OCI-LY7 (cell line): ENCODE results near the gene SPPL2B. TPM values are rescaled to one million over a fixed set of nuclear protein-coding genes. Genes with fewer than 3 reads are reported as not detected.
A peak's percentile ranks its signal among the peaks of the same experiment; 100 is the strongest.
"Not testable (repeated sequence)": the region's sequence is repeated elsewhere in the genome, so short reads cannot be mapped to it uniquely, and the experiment has no call there.

Experiments used
- BruUV-seq: library from RNA; stranded (reverse); fragments of 400-500 nt; replicated peaks from 2 replicates; lab custom pipeline; 2021; lab: Mats Ljungman, UMichigan
- CTCF ChIA-PET: fragments of 300-600 bp; sonication (Branson Sonifier 250); formaldehyde crosslinking; loops from one replicate; lab custom pipeline; 2022; ENCODE audit warnings: antibody characterized with exemption; ENCODE audit not compliant: unreplicated experiment; lab: Charles Lee
- POLR2A ChIA-PET: fragments of 300-600 bp; sonication (Branson Sonifier 250); formaldehyde crosslinking; loops from one replicate; lab custom pipeline; 2022; ENCODE audit warnings: antibody characterized with exemption; lab: Charles Lee
- DNase-seq: peaks from one replicate; pipeline ENCODE4 v3.0.0-alpha.2; 2015; ENCODE audit warnings: low spot score
- H2AFZ ChIP-seq: fragments of 200-600 bp; sonication (generic), shearing (Covaris generic); 2 replicates; pipeline ENCODE4 v1.6.1; 2014; ENCODE audit warnings: mild to moderate bottlenecking, antibody characterized with exemption, low read length, moderate library complexity
- H3K27ac ChIP-seq: fragments of 200-600 bp; sonication (generic); 2 replicates; pipeline ENCODE4 v1.5.1; 2014; ENCODE audit warnings: mixed run types, low read depth, mild to moderate bottlenecking, moderate library complexity, low read length, inconsistent platforms; ENCODE audit not compliant: poor library complexity, severe bottlenecking
- H3K36me3 ChIP-seq: fragments of 200-600 bp; sonication (generic); 2 replicates; pipeline ENCODE4 v1.6.1; 2014; ENCODE audit warnings: mild to moderate bottlenecking, antibody characterized with exemption, low read length, moderate library complexity, mixed read lengths; ENCODE audit not compliant: insufficient read depth
- H3K4me1 ChIP-seq: fragments of 200-600 bp; sonication (generic); 2 replicates; pipeline ENCODE4 v1.5.1; 2014; ENCODE audit warnings: mild to moderate bottlenecking, low read length; ENCODE audit not compliant: insufficient read depth, poor library complexity, severe bottlenecking
- H3K4me2 ChIP-seq: fragments of 200-600 bp; sonication (generic); 2 replicates; pipeline ENCODE4 v1.6.1; 2014; ENCODE audit warnings: mild to moderate bottlenecking, low read length
- H3K4me3 ChIP-seq: fragments of 200-600 bp; sonication (generic); 2 replicates; pipeline ENCODE4 v1.5.1; 2014; ENCODE audit warnings: mild to moderate bottlenecking, low read depth, low read length; ENCODE audit not compliant: poor library complexity, severe bottlenecking
- H3K79me2 ChIP-seq: fragments of 200-600 bp; sonication (generic); 2 replicates; pipeline ENCODE4 v1.6.1; 2016; ENCODE audit warnings: low read depth, mild to moderate bottlenecking, low read length, moderate library complexity, mixed read lengths; ENCODE audit not compliant: insufficient read depth
- H3K9me2 ChIP-seq: fragments of 200-600 bp; sonication (generic); 2 replicates; pipeline ENCODE4 v1.6.1; 2016; ENCODE audit warnings: mild to moderate bottlenecking, low read length, mixed read lengths; ENCODE audit not compliant: insufficient read depth
- H3K9me3 ChIP-seq: fragments of 200-600 bp; sonication (generic); 2 replicates; pipeline ENCODE4 v1.6.1; 2014; ENCODE audit warnings: mild to moderate bottlenecking, mixed run types, low read length, mixed read lengths
- H4K20me1 ChIP-seq: fragments of 200-600 bp; sonication (generic); 2 replicates; pipeline ENCODE4 v1.6.1; 2014; ENCODE audit warnings: mild to moderate bottlenecking, antibody characterized with exemption, low read length, moderate library complexity, mixed read lengths; ENCODE audit not compliant: insufficient read depth
- EZH2phosphoT487 ChIP-seq: fragments of 200-600 bp; sonication (generic); IDR thresholded peaks from 2 replicates; pipeline ENCODE4 v1.6.1; 2018; ENCODE audit warnings: low read depth, borderline replicate concordance, mild to moderate bottlenecking, mixed run types, antibody characterized with exemption, low read length, moderate library complexity, mixed read lengths
- intact Hi-C: fragments of 100-400 bp; cut with micrococcal nuclease; formaldehyde crosslinking; loops from one replicate; pipeline ENCODE4 v1.10.0; 2022; ENCODE audit not compliant: unreplicated experiment
- total RNA-seq, 2 experiments: library from RNA; depleted of rRNA in 1 of 2; stranded (reverse); fragments of >200 nt in 1 of 2; shearing (Covaris generic) in 1 of 2; gene quantifications; 2 replicates each; pipeline ENCODE4 v1.2.3, GENCODE V29; 2014 to 2022
- TF ChIP-seq, protein P1 (sequence below): fragments of 200-600 bp; sonication (generic); conservative IDR thresholded peaks from 2 replicates; pipeline ENCODE4 v1.5.1; 2014; ENCODE audit warnings: mild to moderate bottlenecking, antibody characterized with exemption, low read length, moderate library complexity, mixed read lengths

The SPPL2B gene
- total RNA-seq, 2 experiments from 2014 or later = 106 to 191 TPM

DNA sequence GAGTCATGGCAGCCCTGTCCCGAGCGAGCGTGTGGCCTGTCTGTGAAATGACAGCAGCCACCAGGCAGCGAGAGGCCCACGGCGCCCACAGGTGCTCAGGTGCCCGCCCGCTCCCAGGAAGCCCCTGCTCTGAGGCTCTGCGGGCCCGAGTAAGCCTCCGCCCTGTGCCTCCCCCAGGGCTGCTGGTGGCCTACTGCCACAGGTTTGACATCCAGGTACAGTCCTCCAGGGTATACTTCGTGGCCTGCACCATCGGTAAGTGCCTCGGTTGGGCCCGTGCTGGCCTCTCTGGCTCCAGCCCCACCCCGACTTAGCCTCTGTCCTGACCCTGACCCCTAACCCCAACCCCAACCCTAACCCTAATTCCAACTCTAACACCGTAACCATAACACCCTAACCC is 16.6 kb downstream of the SPPL2B start:
- H3K36me3 ChIP-seq = peaks cover 30% of the 10 kb centered on the region
- H3K4me3 ChIP-seq = no peak overlapping the region
- H2AFZ ChIP-seq = no peak overlapping the region
- no TSS peak for BruUV-seq
- no peaks in the 10 kb centered on the region for H3K9me2 ChIP-seq
- H3K4me1 ChIP-seq = no peaks in the 10 kb centered on the region
- no peak for DNase-seq
- no peaks in the 10 kb centered on the region for H3K79me2 ChIP-seq
- ChIA-PET CTCF (no interaction called here), POLR2A (no interaction called here)
- H4K20me1 ChIP-seq = no peaks in the 10 kb centered on the region
- no peak for TF ChIP-seq EZH2phosphoT487
- TF ChIP-seq, protein P1, sequence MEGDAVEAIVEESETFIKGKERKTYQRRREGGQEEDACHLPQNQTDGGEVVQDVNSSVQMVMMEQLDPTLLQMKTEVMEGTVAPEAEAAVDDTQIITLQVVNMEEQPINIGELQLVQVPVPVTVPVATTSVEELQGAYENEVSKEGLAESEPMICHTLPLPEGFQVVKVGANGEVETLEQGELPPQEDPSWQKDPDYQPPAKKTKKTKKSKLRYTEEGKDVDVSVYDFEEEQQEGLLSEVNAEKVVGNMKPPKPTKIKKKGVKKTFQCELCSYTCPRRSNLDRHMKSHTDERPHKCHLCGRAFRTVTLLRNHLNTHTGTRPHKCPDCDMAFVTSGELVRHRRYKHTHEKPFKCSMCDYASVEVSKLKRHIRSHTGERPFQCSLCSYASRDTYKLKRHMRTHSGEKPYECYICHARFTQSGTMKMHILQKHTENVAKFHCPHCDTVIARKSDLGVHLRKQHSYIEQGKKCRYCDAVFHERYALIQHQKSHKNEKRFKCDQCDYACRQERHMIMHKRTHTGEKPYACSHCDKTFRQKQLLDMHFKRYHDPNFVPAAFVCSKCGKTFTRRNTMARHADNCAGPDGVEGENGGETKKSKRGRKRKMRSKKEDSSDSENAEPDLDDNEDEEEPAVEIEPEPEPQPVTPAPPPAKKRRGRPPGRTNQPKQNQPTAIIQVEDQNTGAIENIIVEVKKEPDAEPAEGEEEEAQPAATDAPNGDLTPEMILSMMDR = no peak
- no peaks in the 10 kb centered on the region for H3K9me3 ChIP-seq
- intact Hi-C loops = no loop called here
- no peak overlapping the region for H3K27ac ChIP-seq
- H3K4me2 ChIP-seq = no peak overlapping the region

DNA sequence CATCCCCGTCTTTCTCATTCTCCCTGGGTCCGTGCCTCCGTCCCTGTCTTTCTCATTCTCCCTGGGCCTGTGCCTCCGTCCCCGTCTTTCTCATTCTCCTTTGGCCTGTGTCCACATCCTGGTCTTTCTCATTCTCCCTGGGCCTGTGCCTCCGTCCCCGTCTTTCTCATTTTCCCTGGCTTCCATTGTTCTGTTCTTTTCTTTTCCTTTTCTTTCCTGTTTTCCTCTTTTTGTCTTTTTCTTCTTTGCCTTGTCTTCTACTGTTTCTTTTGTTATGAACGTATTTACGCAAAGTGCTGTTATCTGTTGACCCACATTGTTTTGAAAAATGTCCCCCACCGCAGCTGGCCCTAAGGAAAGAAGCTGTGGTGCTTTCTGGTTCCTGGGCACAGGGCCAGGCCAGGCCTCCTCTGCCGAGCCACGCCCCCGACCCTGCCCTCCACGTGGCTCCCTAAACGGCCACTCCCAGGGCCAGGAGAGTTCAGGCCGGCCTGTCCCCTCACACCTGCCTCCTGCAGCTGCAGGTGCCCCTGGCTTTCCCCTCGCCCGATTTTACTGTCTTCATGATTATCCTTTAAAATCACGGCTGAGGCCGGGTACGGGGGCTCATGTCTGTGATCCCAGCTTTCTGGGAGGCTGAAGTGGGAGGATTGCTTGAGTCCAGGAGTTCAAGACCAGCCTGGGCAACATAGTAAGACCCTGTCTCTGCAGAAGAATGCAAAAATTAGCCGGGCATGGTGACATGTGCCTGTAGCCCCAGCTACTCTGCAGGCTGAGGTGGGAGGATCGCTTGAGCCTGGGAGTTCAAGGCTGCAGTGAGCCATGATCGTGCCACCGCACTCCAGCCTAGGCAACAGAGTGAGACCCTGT is 17.5 kb downstream of the SPPL2B start:
- Histone ChIP-seq H4K20me1 (no peaks in the 10 kb centered on the region), H3K4me3 (no peak overlapping the region), H2AFZ (no peak overlapping the region), H3K9me2 (no peaks in the 10 kb centered on the region), H3K36me3 (peaks cover 30% of the 10 kb centered on the region), H3K27ac (no peak overlapping the region), H3K79me2 (no peaks in the 10 kb centered on the region), H3K4me1 (no peaks in the 10 kb centered on the region), H3K9me3 (no peaks in the 10 kb centered on the region), H3K4me2 (no peak overlapping the region)
- DNase-seq = no peak
- CTCF ChIA-PET = no interaction called here
- intact Hi-C loops = no loop called here
- TF ChIP-seq EZH2phosphoT487 = no peak
- TF ChIP-seq, protein P1 = no peak
- POLR2A ChIA-PET = no interaction called here
- BruUV-seq = TSS peak; percentile 40

DNA sequence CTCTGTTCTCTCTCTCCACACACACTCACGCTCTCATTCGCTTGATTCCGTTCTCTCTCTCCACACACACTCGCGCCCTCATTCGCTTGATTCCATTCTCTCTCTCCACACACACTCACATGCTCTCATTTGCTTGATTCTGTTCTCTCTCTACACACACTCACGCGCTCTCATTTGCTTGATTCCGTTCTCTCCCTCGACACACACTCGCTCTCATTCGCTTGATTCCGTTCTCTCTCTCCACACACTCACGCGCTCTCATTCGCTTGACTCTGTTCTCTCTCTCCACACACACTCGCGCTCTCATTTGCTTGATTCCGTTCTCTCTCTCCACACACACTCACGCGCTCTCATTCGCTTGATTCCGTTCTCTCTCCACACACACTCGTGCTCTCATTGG is 21.3 kb downstream of the SPPL2B start:
- CTCF ChIA-PET, H3K4me2 ChIP-seq, H3K27ac ChIP-seq, H4K20me1 ChIP-seq, H3K79me2 ChIP-seq, POLR2A ChIA-PET, H3K9me2 ChIP-seq, H3K9me3 ChIP-seq, intact Hi-C loops, DNase-seq, H3K4me3 ChIP-seq, H3K4me1 ChIP-seq, H2AFZ ChIP-seq, BruUV-seq: not testable (repeated sequence)
- peaks cover 42% of the 10 kb centered on the region for H3K36me3 ChIP-seq
